UCSD-AML1 (cell line): Measurements from ENCODE around the gene FAM177B.
A peak's percentile ranks its signal among the peaks of the same experiment; 100 is the strongest.

Source experiments
- DNase-seq: peaks from one replicate; lab custom pipeline; 2025; ENCODE audit not compliant: unreplicated experiment; lab: John Stamatoyannopoulos, UW

FAM177B gene

GRCh38 chr1:222736972-222737371 is at the start of gene FAM177B:
TSS of gene FAM177B (plus strand) at chr1:222737202. CDS start at chr1:222746546, 9,344 bp downstream.
- DNase-seq = no peak

GRCh38 chr1:222691016-222691415 is 46.0 kb upstream of the FAM177B start:
- no peak for DNase-seq

GRCh38 chr1:222694927-222695326 is 42.1 kb upstream of the FAM177B start:
- no peak for DNase-seq

- DNase-seq = no peak
Measured at GRCh38 chr1:222696741-222697140, 40.3 kb upstream of the FAM177B start.

GRCh38 chr1:222697203-222697602 is 39.8 kb upstream of the FAM177B start:
- DNase-seq = no peak

GRCh38 chr1:222697826-222698225 is 39.2 kb upstream of the FAM177B start:
- DNase-seq = no peak

GRCh38 chr1:222702210-222702609 is 34.8 kb upstream of the FAM177B start:
- DNase-seq = no peak

GRCh38 chr1:222704260-222704659 is 32.7 kb upstream of the FAM177B start:
- no peak for DNase-seq

GRCh38 chr1:222706815-222707214 is 30.2 kb upstream of the FAM177B start:
- no peak for DNase-seq

GRCh38 chr1:222709700-222710153 is 27.3 kb upstream of the FAM177B start:
- no peak for DNase-seq

- peak; percentile 70 for DNase-seq
Measured at GRCh38 chr1:222711319-222712252, 25.4 kb upstream of the FAM177B start.

GRCh38 chr1:222712253-222713090 is 24.5 kb upstream of the FAM177B start, which contains the start of the genes AIDA and BROX:
TSS of gene AIDA (minus strand) at chr1:222712491. CDS start at chr1:222712317, 174 bp downstream.
TSS of gene BROX (plus strand) at chr1:222712564. CDS start at chr1:222715700, 3,136 bp downstream.
- peak; percentile 91 for DNase-seq

GRCh38 chr1:222713091-222713961 is 23.7 kb upstream of the FAM177B start:
- DNase-seq = peak; percentile 95

- DNase-seq = no peak
Measured at GRCh38 chr1:222716393-222716792, 20.6 kb upstream of the FAM177B start.

- DNase-seq = no peak
Measured at GRCh38 chr1:222728746-222729145, 8.3 kb upstream of the FAM177B start.

- no peak for DNase-seq
Measured at GRCh38 chr1:222730866-222731265, 6.1 kb upstream of the FAM177B start.

GRCh38 chr1:222732216-222733159 is 4.5 kb upstream of the FAM177B start:
- DNase-seq = no peak

- no peak for DNase-seq
Measured at GRCh38 chr1:222734740-222735139, 2.3 kb upstream of the FAM177B start.

- no peak for DNase-seq
Measured at GRCh38 chr1:222736470-222736869, 532 bp upstream of the FAM177B start.
